Measurements from ENCODE around the gene PMS2. TPM values are rescaled to one million over a fixed set of nuclear protein-coding genes. Genes with fewer than 3 reads are reported as not detected.

PMS2 gene
- total and polyA plus RNA-seq, 10 of the 15 experiments (the other 5 are each of a cell fraction or from before 2014, with no cell fraction given), result 3.6 to 25.4 (median 18.0) TPM

- ChIA-PET POLR2A (no interaction called here), CTCF (no interaction called here), SMC1A (ENCODE audit: uncharacterized antibody, unreplicated experiment) (no interaction called here), RAD21 (ENCODE audit: unreplicated experiment) (no interaction called here)
- DNase-seq (ENCODE audit: low read depth, low spot score) (no peak), FAIRE-seq (no peak), ATAC-seq (no peak)
- Histone ChIP-seq H3K9me3 (replicated peaks; ENCODE audit: control insufficient read depth, insufficient read depth, low read length) (no peaks in the 10 kb centered on the region), H4K20me1 (ENCODE audit: control insufficient read depth, insufficient read depth) (no peaks in the 10 kb centered on the region), H3K27ac (ENCODE audit: control insufficient read depth, insufficient read depth) (no peak overlapping the region), H3K4me2 (ENCODE audit: control insufficient read depth, insufficient read depth) (no peak overlapping the region), H3K4me3 (no peak overlapping the region), H3K9ac (ENCODE audit: control insufficient read depth, insufficient read depth, low read length) (no peak overlapping the region), H2AFZ (ENCODE audit: control insufficient read depth, low read depth, low read length) (no peak overlapping the region), H3K4me1 (ENCODE audit: control insufficient read depth, insufficient read depth, low read length) (peaks cover 6% of the 10 kb centered on the region), H3K36me3 (ENCODE audit: control insufficient read depth in 2 of 2, insufficient read depth in 2 of 2, low read length in 1 of 2) (peaks cover 7 to 15% of the 10 kb centered on the region in 2 experiments), H3K27me3 (replicated peaks in 1 of 2; ENCODE audit: control insufficient read depth in 2 of 2, insufficient read depth in 2 of 2, low read length in 1 of 2) (no peaks in the 10 kb centered on the region), H3K79me2 (ENCODE audit: control insufficient read depth, insufficient read depth, low read length) (no peaks in the 10 kb centered on the region)
- WGBS (ENCODE audit: insufficient coverage, insufficient replicate concordance, low lambda C conversion rate, missing lambda C conversion rate), result 100% methylated on average over 3 of the region's 3 CpGs
- no TSS peak for BruUV-seq (replicated peaks)
- intact Hi-C loops (cut with micrococcal nuclease; ENCODE audit: unreplicated experiment), result no loop called here
- no peak for TF ChIP-seq MEF2B (IDR thresholded peaks at IDR 0.05; ENCODE audit: partially characterized antibody, poor library complexity, severe bottlenecking)
- no peak for TF ChIP-seq STAT1 (conservative IDR thresholded peaks at IDR 0.05)
- no peak for TF ChIP-seq RUNX3 (IDR thresholded peaks at IDR 0.05; ENCODE audit: low read length)
- no peak for TF ChIP-seq ELK1 (IDR thresholded peaks at IDR 0.05; ENCODE audit: low read depth, low read length)
- TF ChIP-seq ATF2 (IDR thresholded peaks at IDR 0.05; ENCODE audit: low read length), result no peak
- TF ChIP-seq SIN3A (IDR thresholded peaks at IDR 0.05; ENCODE audit: low read depth, low read length), result no peak
- TF ChIP-seq CEBPZ (IDR thresholded peaks at IDR 0.05; ENCODE audit: low read depth, low read length), result no peak
- TF ChIP-seq ZNF622 (IDR thresholded peaks at IDR 0.05), result no peak
- in situ Hi-C loops (cut with MboI), result no loop called here
Observed at GRCh38 chr7:6031567-6031966, 22.7 kb upstream of the PMS2 start.
